SK-N-SH (cell line): ENCODE results near the gene STAT1. TPM values are rescaled to one million over a fixed set of nuclear protein-coding genes. Genes with fewer than 3 reads are reported as not detected.
A peak's percentile ranks its signal among the peaks of the same experiment; 100 is the strongest.
"Not testable (repeated sequence)": the region's sequence is repeated elsewhere in the genome, so short reads cannot be mapped to it uniquely, and the experiment has no call there.

Source experiments
- CTCF ChIA-PET: fragments of 300-600, 350-600 bp; formaldehyde crosslinking; extraction: SDS; loops from one replicate; lab custom pipeline; 2021; lab: Yijun Ruan, JAX
- POLR2A ChIA-PET: fragments of 350-600 bp; sonication (Branson Sonifier 250); formaldehyde crosslinking; extraction: SDS; loops from one replicate; lab custom pipeline; 2020; ENCODE audit warnings: antibody characterized with exemption, inconsistent platforms; lab: Yijun Ruan, JAX
- DNase-seq: peaks from one replicate; pipeline ENCODE4 v3.0.0; 2012
- H2AFZ ChIP-seq: fragments of 200-600 bp; sonication (generic); 2 replicates; pipeline ENCODE4 v1.8.1; 2016; ENCODE audit warnings: antibody characterized with exemption, mild to moderate bottlenecking, low read depth
- H3F3A ChIP-seq: fragments of 200-600 bp; sonication (generic); replicated peaks from 2 replicates; pipeline ENCODE3; 2016; ENCODE audit warnings: antibody characterized with exemption, mild to moderate bottlenecking; ENCODE audit not compliant: insufficient read depth
- H3K27ac ChIP-seq, 2 experiments: fragments of 200-500 bp in 1 of 2; fragments of 200-600 bp in 1 of 2; sonication (Bioruptor generic) in 1 of 2; sonication (generic), shearing (Covaris generic) in 1 of 2; 2 replicates each; pipeline versions ENCODE4 v1.5.1 to v1.6.1; 2014 to 2016; ENCODE audit warnings: low read depth in 2 of 2, inconsistent platforms in 1 of 2, low read length in 1 of 2, mild to moderate bottlenecking in 1 of 2, mixed read lengths in 1 of 2
- H3K27me3 ChIP-seq: fragments of 200-600 bp; sonication (generic), shearing (Covaris generic); 2 replicates; pipeline ENCODE4 v1.6.1; 2016; ENCODE audit warnings: mixed run types; ENCODE audit not compliant: insufficient read depth
- H3K36me3 ChIP-seq, 2 experiments: fragments of 200-500 bp in 1 of 2; fragments of 200-600 bp in 1 of 2; sonication (Bioruptor generic) in 1 of 2; sonication (generic) in 1 of 2; replicated peaks in 1 of 2; 2 replicates each; pipeline versions ENCODE3 to v1.5.1; 2014 to 2016; ENCODE audit warnings: low read length in 1 of 2, mild to moderate bottlenecking in 1 of 2; ENCODE audit not compliant: insufficient read depth in 2 of 2, control insufficient read depth in 1 of 2
- H3K4me1 ChIP-seq, 2 experiments: fragments of 200-500 bp in 1 of 2; fragments of 200-600 bp in 1 of 2; sonication (Bioruptor generic) in 1 of 2; sonication (generic), shearing (Covaris generic) in 1 of 2; 2 replicates each; pipeline versions ENCODE4 v1.5.1 to v1.6.1; 2014 to 2016; ENCODE audit warnings: low read depth in 1 of 2, low read length in 1 of 2, mixed run types in 1 of 2; ENCODE audit not compliant: insufficient read depth in 2 of 2, control insufficient read depth in 1 of 2
- H3K4me2 ChIP-seq: fragments of 200-600 bp; sonication (generic), shearing (Covaris generic); 2 replicates; pipeline ENCODE4 v1.6.1; 2017; ENCODE audit warnings: mixed run types
- H3K4me3 ChIP-seq, 2 experiments: fragments of 200-500 bp in 1 of 2; fragments of 200-600 bp in 1 of 2; sonication (Bioruptor generic) in 1 of 2; sonication (generic), shearing (Covaris generic) in 1 of 2; 2 replicates each; pipeline versions ENCODE4 v1.5.1 to v1.8.1; 2014 to 2016; ENCODE audit warnings: low read depth in 2 of 2, inconsistent platforms in 1 of 2, low read length in 1 of 2, mild to moderate bottlenecking in 1 of 2, mixed read lengths in 1 of 2, moderate library complexity in 1 of 2
- H3K79me2 ChIP-seq: fragments of 200-600 bp; sonication (generic); 2 replicates; pipeline ENCODE4 v1.8.1; 2017; ENCODE audit warnings: mild to moderate bottlenecking; ENCODE audit not compliant: insufficient read depth
- H3K9ac ChIP-seq: fragments of 200-600 bp; sonication (generic); 2 replicates; pipeline ENCODE4 v1.6.1; 2017; ENCODE audit warnings: mixed run types
- H3K9me2 ChIP-seq: fragments of 200-600 bp; sonication (generic); 2 replicates; pipeline ENCODE4 v1.6.1; 2017; ENCODE audit warnings: mixed run types
- H3K9me3 ChIP-seq: fragments of 200-600 bp; sonication (generic); 2 replicates; pipeline ENCODE4 v1.6.1; 2017; ENCODE audit warnings: mixed run types, mild to moderate bottlenecking, moderate library complexity
- H4K20me1 ChIP-seq: fragments of 200-600 bp; sonication (generic); 2 replicates; pipeline ENCODE4 v1.6.1; 2017; ENCODE audit warnings: mild to moderate bottlenecking, mixed run types; ENCODE audit not compliant: insufficient read depth
- EP300 ChIP-seq, 2 experiments: IDR thresholded peaks; 2 replicates each; pipeline versions ENCODE4 v1.4.0 to v1.6.1; 2012; ENCODE audit warnings: borderline replicate concordance in 1 of 2, low read depth in 1 of 2, low read length in 1 of 2
- FOSL2 ChIP-seq: IDR thresholded peaks from 2 replicates; pipeline ENCODE4 v1.4.0; 2012; ENCODE audit warnings: low read depth, mild to moderate bottlenecking, moderate library complexity, borderline replicate concordance
- FOXM1 ChIP-seq: IDR thresholded peaks from 2 replicates; pipeline ENCODE4 v1.4.0; 2012; ENCODE audit warnings: low read depth, mild to moderate bottlenecking
- GABPA ChIP-seq: IDR thresholded peaks from 2 replicates; pipeline ENCODE4 v1.4.0; 2012; ENCODE audit warnings: low read depth, mild to moderate bottlenecking
- GATA2 ChIP-seq: sonication (generic); formaldehyde crosslinking; IDR thresholded peaks from 2 replicates; pipeline ENCODE4 v1.5.0; 2020; ENCODE audit warnings: mild to moderate bottlenecking, missing genetic modification reagents
- JUND ChIP-seq: IDR thresholded peaks from 2 replicates; pipeline ENCODE4 v1.4.0; 2012
- MEF2A ChIP-seq: IDR thresholded peaks from 2 replicates; pipeline ENCODE4 v1.4.0; 2012; ENCODE audit warnings: low read depth, borderline replicate concordance
- NFIC ChIP-seq: IDR thresholded peaks from 2 replicates; pipeline ENCODE4 v1.4.0; 2012; ENCODE audit warnings: borderline replicate concordance
- POLR2AphosphoS5 ChIP-seq: IDR thresholded peaks from 2 replicates; pipeline ENCODE4 v1.6.1; 2012; ENCODE audit warnings: low read depth, low read length
- RAD21 ChIP-seq: IDR thresholded peaks from 2 replicates; pipeline ENCODE4 v1.6.1; 2012; ENCODE audit warnings: mild to moderate bottlenecking, low read length
- RXRA ChIP-seq: IDR thresholded peaks from 2 replicates; pipeline ENCODE4 v1.4.0; 2012; ENCODE audit warnings: low read depth, mild to moderate bottlenecking, borderline replicate concordance
- TAF1 ChIP-seq: IDR thresholded peaks from 2 replicates; pipeline ENCODE4 v1.6.1; 2012; ENCODE audit warnings: low read depth, mild to moderate bottlenecking, low read length, moderate library complexity, borderline replicate concordance
- TCF12 ChIP-seq: IDR thresholded peaks from 2 replicates; pipeline ENCODE4 v1.4.0; 2012
- WGBS: methylation state at CpG from one replicate; pipeline ENCODE4 v1.1.6; 2017; ENCODE audit warnings: low lambda C conversion rate; 5-methylcytosine and 5-hydroxymethylcytosine counted together
- polyA plus RNA-seq, 3 experiments: library from polyadenylated mRNA; depleted of rRNA; stranded (reverse); fragments of >200 nt; gene quantifications; 2 replicates each; pipeline ENCODE4 v1.2.3, GENCODE V29; 2012
- TF ChIP-seq, protein P1 (sequence below): IDR thresholded peaks from 2 replicates; pipeline ENCODE4; 2012
- TF ChIP-seq, protein P2 (sequence below): fragments of 200-600 bp; sonication (generic); IDR thresholded peaks from 2 replicates; pipeline ENCODE4 v1.6.1; 2017; ENCODE audit warnings: antibody characterized with exemption, mild to moderate bottlenecking, moderate library complexity

The STAT1 gene
- polyA plus RNA-seq, 1 of the 3 experiments (the other 2 are of a cell fraction): 22.1 TPM

DNA sequence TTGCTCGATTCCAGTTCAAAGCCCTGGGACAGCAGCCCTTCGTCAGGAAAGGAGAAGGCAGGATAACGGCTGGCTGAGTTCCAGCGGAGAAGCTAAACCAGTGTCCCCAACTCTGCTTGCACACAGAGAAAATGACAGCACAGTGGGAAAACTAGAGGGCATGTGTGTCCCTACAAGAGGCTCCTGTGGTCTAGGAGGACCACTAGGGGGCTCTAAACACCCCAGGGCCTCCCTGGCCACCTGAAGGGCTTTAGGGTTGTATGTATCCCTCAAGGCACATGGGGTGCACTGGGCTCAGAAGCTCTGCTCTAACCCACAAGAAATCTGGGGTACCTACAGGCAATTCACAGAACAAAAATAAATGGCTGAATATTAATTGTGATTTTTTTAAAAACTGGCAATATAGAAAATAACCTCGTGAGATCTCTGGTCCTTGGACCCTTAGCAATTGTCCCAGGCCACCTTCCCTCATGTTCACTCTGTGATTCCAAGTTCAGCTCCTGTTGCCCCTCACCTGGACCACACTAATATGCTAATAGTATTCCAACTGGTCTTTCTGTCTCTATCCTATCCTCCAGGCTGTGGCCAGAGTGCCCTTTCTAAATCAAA is 17.5 kb downstream of the STAT1 start (continued):
- no peak for TF ChIP-seq EP300 (IDR thresholded peaks at IDR 0.05; ENCODE audit: borderline replicate concordance in 1 of 2, low read depth in 1 of 2, low read length in 1 of 2)
- no peak for TF ChIP-seq GATA2 (CRISPR knock-in tag)
- peak; percentile 48 for TF ChIP-seq RAD21
- TF ChIP-seq NFIC: no peak
- no peak for TF ChIP-seq TAF1

DNA sequence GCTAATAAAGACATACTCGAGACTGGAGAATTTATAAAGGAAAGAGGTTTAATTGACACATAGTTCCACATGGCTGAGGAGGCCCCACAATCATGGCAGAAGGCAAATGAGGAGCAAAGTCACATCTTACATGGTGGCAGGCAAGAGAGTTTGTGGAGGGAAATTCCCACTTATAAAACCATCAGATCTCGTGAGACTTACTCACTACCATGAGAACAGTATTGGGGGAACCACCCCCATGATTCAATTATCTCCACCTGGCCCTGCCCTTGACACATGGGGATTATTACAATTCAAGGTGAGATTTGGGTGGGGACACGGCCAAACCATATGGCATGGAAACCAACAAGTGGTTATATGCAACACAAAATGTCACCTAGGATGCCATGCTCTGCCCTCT is 18.7 kb downstream of the STAT1 start:
- CTCF ChIA-PET: interaction anchor here (2.0 kb wide), 1 partner anchor 8 kb away, joined by 10 read pairs; no protein-coding TSS in a partner anchor
- H4K20me1 ChIP-seq, H3K4me3 ChIP-seq, H3K27ac ChIP-seq, H3F3A ChIP-seq, POLR2A ChIA-PET, H3K4me2 ChIP-seq, H3K27me3 ChIP-seq, H3K9me2 ChIP-seq, H3K4me1 ChIP-seq, H3K79me2 ChIP-seq, DNase-seq, H3K9ac ChIP-seq, H2AFZ ChIP-seq, H3K9me3 ChIP-seq: not testable (repeated sequence)
- peaks cover 87 to 91% of the 10 kb centered on the region in 2 experiments for H3K36me3 ChIP-seq
- WGBS: 98% methylated on average over 3 of the region's 3 CpGs

DNA sequence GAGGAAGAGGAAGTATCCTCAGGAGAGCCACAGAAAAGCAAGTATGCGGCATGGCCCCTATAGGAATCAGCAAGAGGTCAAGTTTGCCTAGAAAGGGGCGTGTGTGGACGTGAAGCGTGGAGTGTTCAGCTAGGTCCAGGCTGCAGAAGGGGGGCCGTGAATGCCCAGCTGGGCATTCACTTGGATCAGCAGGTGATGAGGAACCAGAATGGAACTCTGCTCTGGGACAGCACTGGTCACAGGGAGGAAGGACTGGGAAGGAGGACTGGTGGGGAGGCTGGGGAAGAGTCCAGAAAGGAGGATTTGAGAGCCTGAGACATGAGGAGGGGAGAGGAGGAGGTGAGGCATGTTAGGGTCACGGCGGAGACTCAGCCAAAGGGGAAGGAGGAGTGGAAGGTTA is 19.8 kb downstream of the STAT1 start:
- no peaks in the 10 kb centered on the region for H3K9me2 ChIP-seq
- DNase-seq: no peak
- H3K27me3 ChIP-seq: no peaks in the 10 kb centered on the region
- H4K20me1 ChIP-seq: no peaks in the 10 kb centered on the region
- no peak overlapping the region for H3K27ac ChIP-seq
- no peak overlapping the region for H3K4me3 ChIP-seq
- 99% methylated on average over 7 of the region's 7 CpGs for WGBS
- H2AFZ ChIP-seq: no peak overlapping the region
- H3K36me3 ChIP-seq: peaks cover 87 to 91% of the 10 kb centered on the region in 2 experiments
- H3K9me3 ChIP-seq: no peaks in the 10 kb centered on the region
- H3F3A ChIP-seq: no peaks in the 10 kb centered on the region
- no peak overlapping the region for H3K9ac ChIP-seq
- POLR2A ChIA-PET: no interaction called here
- CTCF ChIA-PET: interaction anchor here (0.6 to 1.3 kb wide), 2 partner anchors 47 to 188 kb away, joined by 3 read pairs; no protein-coding TSS in a partner anchor
- TF ChIP-seq RAD21: no peak
- H3K4me2 ChIP-seq: no peak overlapping the region
- H3K79me2 ChIP-seq: no peaks in the 10 kb centered on the region
- no peaks in the 10 kb centered on the region for H3K4me1 ChIP-seq

DNA sequence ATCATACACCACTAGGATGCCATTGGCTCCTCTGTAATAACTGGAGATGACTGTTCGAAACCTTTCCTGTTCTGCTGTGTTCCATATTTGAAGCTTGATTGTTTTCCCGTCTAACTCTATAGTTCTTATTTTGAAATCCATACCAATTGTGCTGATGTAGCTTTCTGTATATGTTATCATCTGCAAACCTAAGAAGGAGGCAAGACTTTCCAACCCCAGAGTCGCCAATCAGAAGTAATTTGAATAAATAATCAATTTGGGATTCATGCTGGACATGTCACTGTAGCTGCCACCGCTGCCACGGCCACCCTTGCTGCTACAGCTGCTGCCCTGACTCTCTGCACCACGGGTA is 20.7 kb downstream of the STAT1 start:
- ChIA-PET POLR2A (no interaction called here), CTCF (interaction anchor here (1.3 kb wide), 1 partner anchor 46 kb away, joined by 3 read pairs; no protein-coding TSS in a partner anchor)
- Histone ChIP-seq H3K9me3 (no peaks in the 10 kb centered on the region), H4K20me1 (no peaks in the 10 kb centered on the region), H3K27ac (no peak overlapping the region), H3K9ac (no peak overlapping the region), H3K79me2 (no peaks in the 10 kb centered on the region), H3K27me3 (no peaks in the 10 kb centered on the region), H3F3A (no peaks in the 10 kb centered on the region), H3K9me2 (no peaks in the 10 kb centered on the region), H3K4me2 (no peak overlapping the region), H3K4me1 (no peaks in the 10 kb centered on the region), H3K36me3 (peaks cover 88 to 91% of the 10 kb centered on the region in 2 experiments), H2AFZ (no peak overlapping the region), H3K4me3 (no peak overlapping the region)
- DNase-seq: no peak
- WGBS: 93% methylated on average over 6 of the region's 6 CpGs
- TF ChIP-seq TAF1: no peak
- TF ChIP-seq FOXM1: no peak
- no peak for TF ChIP-seq EP300 (IDR thresholded peaks at IDR 0.05; ENCODE audit: borderline replicate concordance in 1 of 2, low read depth in 1 of 2, low read length in 1 of 2)
- TF ChIP-seq POLR2AphosphoS5: no peak
- TF ChIP-seq JUND: no peak
- TF ChIP-seq GABPA: no peak
- TF ChIP-seq, protein P1, sequence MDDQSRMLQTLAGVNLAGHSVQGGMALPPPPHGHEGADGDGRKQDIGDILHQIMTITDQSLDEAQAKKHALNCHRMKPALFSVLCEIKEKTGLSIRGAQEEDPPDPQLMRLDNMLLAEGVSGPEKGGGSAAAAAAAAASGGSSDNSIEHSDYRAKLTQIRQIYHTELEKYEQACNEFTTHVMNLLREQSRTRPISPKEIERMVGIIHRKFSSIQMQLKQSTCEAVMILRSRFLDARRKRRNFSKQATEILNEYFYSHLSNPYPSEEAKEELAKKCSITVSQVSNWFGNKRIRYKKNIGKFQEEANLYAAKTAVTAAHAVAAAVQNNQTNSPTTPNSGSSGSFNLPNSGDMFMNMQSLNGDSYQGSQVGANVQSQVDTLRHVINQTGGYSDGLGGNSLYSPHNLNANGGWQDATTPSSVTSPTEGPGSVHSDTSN: no peak
- no peak for TF ChIP-seq TCF12
- TF ChIP-seq, protein P2, sequence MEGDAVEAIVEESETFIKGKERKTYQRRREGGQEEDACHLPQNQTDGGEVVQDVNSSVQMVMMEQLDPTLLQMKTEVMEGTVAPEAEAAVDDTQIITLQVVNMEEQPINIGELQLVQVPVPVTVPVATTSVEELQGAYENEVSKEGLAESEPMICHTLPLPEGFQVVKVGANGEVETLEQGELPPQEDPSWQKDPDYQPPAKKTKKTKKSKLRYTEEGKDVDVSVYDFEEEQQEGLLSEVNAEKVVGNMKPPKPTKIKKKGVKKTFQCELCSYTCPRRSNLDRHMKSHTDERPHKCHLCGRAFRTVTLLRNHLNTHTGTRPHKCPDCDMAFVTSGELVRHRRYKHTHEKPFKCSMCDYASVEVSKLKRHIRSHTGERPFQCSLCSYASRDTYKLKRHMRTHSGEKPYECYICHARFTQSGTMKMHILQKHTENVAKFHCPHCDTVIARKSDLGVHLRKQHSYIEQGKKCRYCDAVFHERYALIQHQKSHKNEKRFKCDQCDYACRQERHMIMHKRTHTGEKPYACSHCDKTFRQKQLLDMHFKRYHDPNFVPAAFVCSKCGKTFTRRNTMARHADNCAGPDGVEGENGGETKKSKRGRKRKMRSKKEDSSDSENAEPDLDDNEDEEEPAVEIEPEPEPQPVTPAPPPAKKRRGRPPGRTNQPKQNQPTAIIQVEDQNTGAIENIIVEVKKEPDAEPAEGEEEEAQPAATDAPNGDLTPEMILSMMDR: no peak
- TF ChIP-seq FOSL2: no peak
- no peak for TF ChIP-seq RXRA
- no peak for TF ChIP-seq MEF2A
